GM18873 (cell line): ENCODE results near the gene PSMB1.
"Not testable (repeated sequence)": the region's sequence is repeated elsewhere in the genome, so short reads cannot be mapped to it uniquely, and the experiment has no call there.

ENCODE experiments used
- ATAC-seq: cut with Tn5 transposase; IDR thresholded peaks from one replicate; pipeline ENCODE4 v1.9.1; 2021; ENCODE audit warnings: mild to moderate bottlenecking, moderate library complexity, moderate number of reproducible peaks; ENCODE audit not compliant: unreplicated experiment, low FRiP score

The PSMB1 gene

DNA sequence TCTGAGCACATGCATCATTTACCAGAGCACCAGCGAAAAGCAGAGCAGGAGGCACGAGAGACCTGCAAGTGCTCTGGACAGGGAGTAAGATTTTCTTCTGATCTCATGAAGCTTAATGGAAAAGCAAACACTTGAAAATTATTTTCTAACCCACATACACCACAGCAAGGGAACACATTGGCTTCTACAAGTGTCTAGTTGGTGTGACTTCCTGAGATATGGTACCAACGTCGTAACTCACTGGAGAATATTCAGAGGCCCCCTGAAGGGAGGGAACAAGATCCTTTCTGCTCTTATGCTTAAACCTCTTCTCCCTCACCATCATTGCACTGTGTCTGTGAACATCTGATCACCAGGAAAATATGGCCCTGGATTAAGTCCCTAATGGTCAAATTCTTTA lies 48.6 kb downstream of the PSMB1 start:
- ATAC-seq = no peak

- ATAC-seq = no peak
Observed at GRCh38 chr6:170503414-170503761, 49.7 kb downstream of the PSMB1 start.

GRCh38 chr6:170502733-170503413 lies 50.2 kb downstream of the PSMB1 start:
- not testable (repeated sequence) for ATAC-seq

DNA sequence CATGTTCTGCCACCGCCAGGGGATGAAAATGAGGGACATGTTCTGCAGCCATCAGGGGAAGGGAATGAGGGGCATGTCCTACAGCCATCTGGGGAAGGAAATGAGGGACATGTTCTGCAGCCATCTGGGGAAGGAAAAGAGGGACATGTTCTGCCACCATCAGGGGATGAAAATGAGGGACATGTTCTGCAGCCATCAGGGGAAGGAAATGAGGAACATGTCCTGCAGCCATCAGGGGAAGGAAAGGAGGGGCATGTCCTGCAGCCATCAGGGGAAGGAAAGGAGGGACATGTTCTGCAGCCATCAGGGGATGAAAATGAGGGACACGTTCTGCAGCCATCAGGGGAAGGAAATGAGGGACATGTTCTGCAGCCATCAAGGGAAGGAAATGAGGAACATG lies 50.8 kb downstream of the PSMB1 start:
- not testable (repeated sequence) for ATAC-seq

DNA sequence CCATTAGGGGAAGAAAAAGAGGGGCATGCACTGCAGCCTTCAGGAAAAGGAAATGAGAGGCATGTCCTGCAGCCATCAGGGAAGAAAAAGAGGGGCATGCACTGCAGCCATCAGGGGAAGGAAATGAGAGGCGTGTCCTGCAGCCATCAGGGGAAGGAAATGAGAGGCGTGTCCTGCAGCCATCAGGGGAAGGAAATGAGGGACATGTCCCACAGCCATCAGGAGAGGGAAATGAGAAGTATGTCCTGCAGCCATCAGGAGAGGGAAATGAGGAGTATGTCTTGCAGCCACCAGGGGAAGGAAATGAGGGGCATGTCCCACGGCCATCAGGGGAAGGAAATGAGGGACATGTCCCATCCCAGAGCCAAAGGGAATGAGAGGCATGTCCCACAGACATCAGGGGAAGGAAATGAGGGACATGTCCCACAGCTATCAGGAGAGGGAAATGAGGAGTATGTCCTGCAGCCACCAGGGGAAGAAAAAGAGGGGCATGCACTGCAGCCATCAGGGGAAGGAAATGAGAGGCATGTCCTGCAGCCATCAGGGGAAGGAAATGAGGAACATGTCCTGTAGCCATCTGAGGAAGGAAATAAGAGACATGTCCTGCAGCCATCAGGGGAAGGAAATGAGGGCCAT lies 52.0 kb downstream of the PSMB1 start:
- no peak for ATAC-seq

DNA sequence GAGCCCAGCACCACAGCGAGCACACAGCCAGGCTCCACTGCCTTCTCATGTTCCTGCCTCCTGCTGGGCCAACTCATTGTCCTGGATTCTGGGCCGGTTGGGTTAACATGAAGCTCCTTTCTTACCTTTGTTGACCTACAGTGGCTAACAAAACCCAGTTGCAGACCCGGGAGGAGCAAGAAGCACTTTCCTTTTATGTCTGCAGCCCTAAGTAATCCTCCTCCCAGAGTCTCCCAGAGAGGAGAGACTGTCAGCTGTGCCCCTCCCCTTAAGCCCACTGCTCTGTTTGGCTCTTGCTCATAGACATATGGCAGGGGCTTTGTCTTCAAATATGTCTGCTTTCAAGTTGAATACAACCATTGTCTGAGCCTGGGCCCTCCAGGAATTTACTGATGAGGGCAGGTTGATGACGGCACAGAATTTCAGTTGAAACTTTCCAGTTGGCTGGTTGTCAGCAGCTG lies 55.2 kb downstream of the PSMB1 start:
- ATAC-seq = no peak

DNA sequence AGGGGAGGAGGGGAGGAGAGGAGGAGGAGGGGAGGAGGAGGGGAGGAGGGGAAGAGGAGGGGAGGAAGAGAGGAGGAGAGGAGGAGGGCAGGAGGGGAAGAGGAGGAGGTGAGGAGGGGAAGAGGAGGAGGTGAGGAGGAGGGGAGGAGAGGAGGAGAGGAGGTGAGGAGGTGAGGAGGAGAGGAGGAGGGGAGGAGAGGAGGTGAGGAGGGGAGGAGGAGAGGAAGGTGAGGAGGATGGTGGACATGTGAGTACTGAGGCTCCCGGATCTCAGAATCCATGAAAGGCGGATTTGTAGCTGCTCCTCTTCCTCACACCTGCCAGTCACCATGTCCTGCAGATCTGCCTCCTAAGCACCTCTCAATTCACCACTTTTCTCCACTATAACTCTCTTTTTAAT lies 59.8 kb downstream of the PSMB1 start:
- no peak for ATAC-seq

GRCh38 chr6:170490259-170490658 lies 62.8 kb downstream of the PSMB1 start:
- ATAC-seq = no peak

DNA sequence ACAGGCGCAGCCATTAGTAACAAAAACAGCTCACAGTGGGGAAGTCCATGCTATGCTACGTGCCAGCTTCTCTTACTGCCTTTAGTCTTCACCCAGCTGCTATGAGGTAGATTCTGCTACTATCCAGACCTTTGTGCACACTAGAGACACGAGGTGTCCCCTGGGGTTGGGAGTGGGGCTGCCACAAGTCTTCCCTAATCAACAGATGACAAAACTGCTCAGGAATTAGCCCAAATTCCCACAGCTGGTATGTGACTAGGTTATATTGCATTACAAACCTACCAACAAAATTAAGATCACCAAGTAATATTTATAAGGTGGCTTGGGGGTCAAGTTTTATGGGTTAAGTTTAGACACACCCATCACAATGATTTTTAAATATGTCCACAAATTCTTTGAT lies 63.3 kb downstream of the PSMB1 start:
- no peak for ATAC-seq

GRCh38 chr6:170487707-170488329 lies 65.3 kb downstream of the PSMB1 start:
- no peak for ATAC-seq

DNA sequence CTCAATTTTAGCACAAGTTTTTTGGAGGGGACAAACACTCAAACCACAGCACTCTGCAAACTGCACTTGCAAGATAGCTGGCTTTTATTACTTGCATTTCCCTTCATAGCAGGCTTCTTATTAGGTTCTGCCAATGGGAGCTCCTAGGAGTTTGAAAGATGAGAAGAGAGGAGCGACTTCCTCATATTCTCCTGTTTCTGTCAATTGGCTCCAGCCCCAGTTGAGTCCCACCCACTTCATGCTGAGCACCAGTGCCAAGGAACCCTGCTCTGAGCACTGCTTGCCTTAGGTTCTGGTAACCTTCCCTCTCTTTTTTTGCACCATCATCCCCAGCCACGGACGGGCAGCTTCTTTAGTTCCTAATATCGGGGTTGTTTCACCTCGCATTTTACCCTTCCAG lies 67.9 kb downstream of the PSMB1 start:
- no peak for ATAC-seq
